Stimulated activated CD4-positive, alpha-beta T cell treated with anti-CD3 and anti-CD28 coated beads, Interleukin-2, amount 100 ng/mL, for 4 hours (primary cell): ENCODE results near the gene HAND2.

Experiments
- DNase-seq: peaks from one replicate; pipeline ENCODE4 v3.0.0-alpha.2; 2020; ENCODE audit warnings: low read depth

The HAND2 gene

DNA sequence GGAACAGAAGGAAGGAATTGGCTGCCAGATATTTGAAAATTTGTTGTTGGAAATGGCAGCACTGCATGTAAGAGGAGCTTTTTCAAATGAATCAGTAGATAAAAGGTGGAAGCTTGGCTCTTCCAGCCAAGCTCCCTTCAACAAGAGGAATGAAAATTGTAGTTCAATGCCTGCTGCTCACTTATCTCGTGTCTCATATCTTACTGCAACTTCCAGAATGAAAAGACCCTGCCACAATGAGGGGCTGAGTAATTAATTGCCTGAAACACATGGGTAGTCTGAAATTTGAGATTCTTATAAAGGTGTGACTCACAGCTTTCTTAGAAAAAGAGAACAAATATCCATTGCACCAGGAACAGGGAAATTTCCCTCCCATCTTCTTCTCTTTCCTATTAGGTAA is 53.0 kb downstream of the HAND2 start:
- DNase-seq, result no peak
